ENCODE data around the gene INTS3. TPM values are rescaled to one million over a fixed set of nuclear protein-coding genes. Genes with fewer than 3 reads are reported as not detected.

The INTS3 gene
- total RNA-seq, 1 experiment from 2014 or later = 39.0 TPM

GRCh38 chr1:153790313-153790965 lies 62.6 kb downstream of the INTS3 start:
- POLR2A ChIA-PET = no interaction called here
- peaks cover 6% of the 10 kb centered on the region for H3K4me1 Mint-ChIP-seq (ENCODE audit: low read depth, unreplicated experiment)
- CTCF ChIA-PET = no interaction called here

GRCh38 chr1:153790966-153791647 lies 63.3 kb downstream of the INTS3 start:
- H3K27me3 ChIP-seq (replicated peaks; ENCODE audit: control insufficient read depth, insufficient read depth, low read length) = no peaks in the 10 kb centered on the region
- peaks cover 5% of the 10 kb centered on the region for H3K4me1 Mint-ChIP-seq (ENCODE audit: low read depth, unreplicated experiment)
- H3K9me3 ChIP-seq = no peaks in the 10 kb centered on the region
- no peaks in the 10 kb centered on the region for H3K36me3 Mint-ChIP-seq (ENCODE audit: insufficient read depth, unreplicated experiment)
- no TSS peak for BruUV-seq (replicated peaks)
- intact Hi-C loops (cut with micrococcal nuclease; ENCODE audit: unreplicated experiment) = no loop called here
- POLR2A ChIA-PET = no interaction called here
- no peak overlapping the region for H3K4me3 Mint-ChIP-seq (ENCODE audit: unreplicated experiment)
- H3K27me3 Mint-ChIP-seq (ENCODE audit: insufficient read depth, unreplicated experiment) = peaks cover 2% of the 10 kb centered on the region
- no peak for TF ChIP-seq CTCF (IDR thresholded peaks at IDR 0.05; ENCODE audit: insufficient read depth in 1 of 2, low read depth in 1 of 2, low read length in 1 of 2, severe bottlenecking in 1 of 2, unreplicated experiment in 1 of 2)
- H3K4me1 ChIP-seq = no peaks in the 10 kb centered on the region
- CTCF ChIA-PET = no interaction called here
- H3K36me3 ChIP-seq (ENCODE audit: control insufficient read depth, insufficient read depth, low read length) = no peaks in the 10 kb centered on the region
- H3K4me3 ChIP-seq (ENCODE audit: low read depth, low read length) = no peak overlapping the region
- no peak for DNase-seq
- H3K27ac Mint-ChIP-seq (ENCODE audit: unreplicated experiment) = no peak overlapping the region
- no peaks in the 10 kb centered on the region for H3K9me3 Mint-ChIP-seq (ENCODE audit: unreplicated experiment)

More at GRCh38 chr1:153790313-153790965, 62.6 kb downstream of the INTS3 start:
- no peak for DNase-seq
- Histone ChIP-seq H3K36me3 (ENCODE audit: control insufficient read depth, insufficient read depth, low read length) (no peaks in the 10 kb centered on the region), H3K4me3 (ENCODE audit: low read depth, low read length) (no peak overlapping the region), H3K9me3 (no peaks in the 10 kb centered on the region), H3K4me1 (no peaks in the 10 kb centered on the region; the same call in 1 of the 2 replicates), H3K27me3 (replicated peaks; ENCODE audit: control insufficient read depth, insufficient read depth, low read length) (no peaks in the 10 kb centered on the region)
- peaks cover 2% of the 10 kb centered on the region for H3K27me3 Mint-ChIP-seq (ENCODE audit: insufficient read depth, unreplicated experiment)
- BruUV-seq (replicated peaks) = no TSS peak
- no peak for TF ChIP-seq CTCF (IDR thresholded peaks at IDR 0.05; ENCODE audit: insufficient read depth in 1 of 2, low read depth in 1 of 2, low read length in 1 of 2, severe bottlenecking in 1 of 2, unreplicated experiment in 1 of 2)
- H3K9me3 Mint-ChIP-seq (ENCODE audit: unreplicated experiment) = no peaks in the 10 kb centered on the region
- intact Hi-C loops (cut with micrococcal nuclease; ENCODE audit: unreplicated experiment) = no loop called here
- H3K27ac Mint-ChIP-seq (ENCODE audit: unreplicated experiment) = no peak overlapping the region
- H3K36me3 Mint-ChIP-seq (ENCODE audit: insufficient read depth, unreplicated experiment) = no peaks in the 10 kb centered on the region
- no peak overlapping the region for H3K4me3 Mint-ChIP-seq (ENCODE audit: unreplicated experiment)

GRCh38 chr1:153791648-153792253 lies 63.9 kb downstream of the INTS3 start:
- H3K27me3 Mint-ChIP-seq (ENCODE audit: insufficient read depth, unreplicated experiment) = peaks cover 2% of the 10 kb centered on the region
- H3K36me3 Mint-ChIP-seq (ENCODE audit: insufficient read depth, unreplicated experiment) = no peaks in the 10 kb centered on the region
- no peaks in the 10 kb centered on the region for H3K9me3 Mint-ChIP-seq (ENCODE audit: unreplicated experiment)
- H3K4me3 Mint-ChIP-seq (ENCODE audit: unreplicated experiment) = no peak overlapping the region
- no peaks in the 10 kb centered on the region for H3K36me3 ChIP-seq (ENCODE audit: control insufficient read depth, insufficient read depth, low read length)
- H3K27me3 ChIP-seq (replicated peaks; ENCODE audit: control insufficient read depth, insufficient read depth, low read length) = no peaks in the 10 kb centered on the region
- H3K4me1 Mint-ChIP-seq (ENCODE audit: low read depth, unreplicated experiment) = peaks cover 5% of the 10 kb centered on the region
- H3K9me3 ChIP-seq = no peaks in the 10 kb centered on the region
- ChIA-PET POLR2A (no interaction called here), CTCF (no interaction called here)
- intact Hi-C loops (cut with micrococcal nuclease; ENCODE audit: unreplicated experiment) = no loop called here
- DNase-seq = no peak
- no peak overlapping the region for H3K4me3 ChIP-seq (ENCODE audit: low read depth, low read length)
- TF ChIP-seq CTCF (IDR thresholded peaks at IDR 0.05; ENCODE audit: insufficient read depth in 1 of 2, low read depth in 1 of 2, low read length in 1 of 2, severe bottlenecking in 1 of 2, unreplicated experiment in 1 of 2) = no peak
- H3K27ac Mint-ChIP-seq (ENCODE audit: unreplicated experiment) = no peak overlapping the region
- no peaks in the 10 kb centered on the region for H3K4me1 ChIP-seq
- no TSS peak for BruUV-seq (replicated peaks)
